ENCODE data around the gene PPL.

DNA sequence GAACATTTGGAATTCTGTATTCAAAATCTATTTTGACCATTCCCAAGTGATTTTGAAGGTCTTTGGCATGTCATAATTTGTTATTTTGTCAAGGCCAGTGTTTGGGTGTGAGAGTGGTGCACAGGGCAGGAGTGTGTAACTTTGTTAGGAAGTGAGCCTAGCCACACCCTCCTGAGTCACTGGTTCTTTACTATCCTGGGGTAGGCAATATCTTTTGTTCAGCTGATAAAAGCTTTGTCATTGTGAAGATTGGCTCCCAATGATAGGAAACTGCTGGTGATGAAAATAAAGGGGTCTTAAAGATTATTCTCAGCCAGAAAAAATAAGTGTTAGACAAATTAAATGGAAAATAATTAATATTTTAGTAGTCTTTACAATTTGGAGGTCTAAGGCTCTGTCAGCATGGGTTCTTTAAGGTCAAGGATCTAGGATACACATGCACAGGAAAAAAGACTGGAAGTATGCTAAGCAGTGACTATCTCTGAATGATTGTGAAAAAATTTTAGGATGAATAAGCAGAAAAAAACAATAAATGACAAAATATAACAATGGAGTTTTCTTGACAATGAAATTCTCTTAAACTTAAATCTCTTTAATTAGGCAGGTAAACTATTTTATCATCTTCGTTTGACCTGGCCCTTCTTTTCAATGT lies 84.6 kb downstream of the PPL start:
- TF ChIP-seq, protein P1, sequence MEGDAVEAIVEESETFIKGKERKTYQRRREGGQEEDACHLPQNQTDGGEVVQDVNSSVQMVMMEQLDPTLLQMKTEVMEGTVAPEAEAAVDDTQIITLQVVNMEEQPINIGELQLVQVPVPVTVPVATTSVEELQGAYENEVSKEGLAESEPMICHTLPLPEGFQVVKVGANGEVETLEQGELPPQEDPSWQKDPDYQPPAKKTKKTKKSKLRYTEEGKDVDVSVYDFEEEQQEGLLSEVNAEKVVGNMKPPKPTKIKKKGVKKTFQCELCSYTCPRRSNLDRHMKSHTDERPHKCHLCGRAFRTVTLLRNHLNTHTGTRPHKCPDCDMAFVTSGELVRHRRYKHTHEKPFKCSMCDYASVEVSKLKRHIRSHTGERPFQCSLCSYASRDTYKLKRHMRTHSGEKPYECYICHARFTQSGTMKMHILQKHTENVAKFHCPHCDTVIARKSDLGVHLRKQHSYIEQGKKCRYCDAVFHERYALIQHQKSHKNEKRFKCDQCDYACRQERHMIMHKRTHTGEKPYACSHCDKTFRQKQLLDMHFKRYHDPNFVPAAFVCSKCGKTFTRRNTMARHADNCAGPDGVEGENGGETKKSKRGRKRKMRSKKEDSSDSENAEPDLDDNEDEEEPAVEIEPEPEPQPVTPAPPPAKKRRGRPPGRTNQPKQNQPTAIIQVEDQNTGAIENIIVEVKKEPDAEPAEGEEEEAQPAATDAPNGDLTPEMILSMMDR (IDR thresholded peaks at IDR 0.05; ENCODE audit: poor library complexity): no peak
- TF ChIP-seq EZH2 (IDR thresholded peaks at IDR 0.05; ENCODE audit: borderline replicate concordance): no peak

All from hepatocyte (in vitro differentiated cells).